NCI-H1092 treated with DMSO at 0.1 percent for 48 hours (cell line): Measurements from ENCODE around the gene RBM4B.
"Not testable (repeated sequence)": the region's sequence is repeated elsewhere in the genome, so short reads cannot be mapped to it uniquely, and the experiment has no call there.

ENCODE experiments used
- DNase-seq: peaks from one replicate; lab custom pipeline; 2025; lab: John Stamatoyannopoulos, UW

Gene RBM4B, protein sequence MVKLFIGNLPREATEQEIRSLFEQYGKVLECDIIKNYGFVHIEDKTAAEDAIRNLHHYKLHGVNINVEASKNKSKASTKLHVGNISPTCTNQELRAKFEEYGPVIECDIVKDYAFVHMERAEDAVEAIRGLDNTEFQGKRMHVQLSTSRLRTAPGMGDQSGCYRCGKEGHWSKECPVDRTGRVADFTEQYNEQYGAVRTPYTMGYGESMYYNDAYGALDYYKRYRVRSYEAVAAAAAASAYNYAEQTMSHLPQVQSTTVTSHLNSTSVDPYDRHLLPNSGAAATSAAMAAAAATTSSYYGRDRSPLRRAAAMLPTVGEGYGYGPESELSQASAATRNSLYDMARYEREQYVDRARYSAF

DNA sequence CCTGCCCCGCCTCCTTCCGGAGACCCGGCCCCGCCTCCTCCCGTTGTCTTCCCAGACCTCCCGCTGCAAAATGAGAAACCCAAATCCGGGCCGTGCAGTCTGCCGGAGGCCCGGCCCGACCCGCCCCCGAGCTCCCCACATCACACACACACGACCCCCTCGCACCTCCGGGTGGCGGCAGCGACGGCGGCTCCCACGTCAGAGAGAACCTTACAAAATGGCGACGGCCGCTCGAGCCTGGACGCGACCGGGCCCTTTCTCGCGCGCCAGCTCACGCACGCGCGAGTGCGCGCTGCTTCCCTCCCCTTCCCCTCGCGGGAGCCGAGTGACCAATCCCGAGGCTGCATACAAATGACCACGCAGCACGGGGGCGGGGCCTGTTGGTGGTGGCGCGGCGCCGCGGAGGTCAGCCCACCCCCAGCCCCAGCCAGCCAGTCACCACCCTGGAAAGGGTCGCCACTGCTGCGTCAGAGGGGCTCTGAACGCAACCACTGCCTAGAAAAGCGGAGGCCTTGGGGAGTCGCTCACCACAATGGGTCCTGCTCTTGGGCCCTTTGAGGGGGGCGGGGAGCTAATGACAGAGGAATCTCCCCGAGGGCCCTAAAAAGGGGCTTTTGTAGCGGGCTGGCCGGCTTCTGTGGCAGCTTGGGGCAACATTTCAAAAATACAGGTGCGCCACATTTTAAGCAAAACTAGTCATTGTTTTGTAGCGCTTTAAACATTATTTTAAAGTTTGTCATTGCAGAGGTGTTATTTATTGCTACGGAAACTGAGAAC lies at the start of gene RBM4B:
Gene RBM4B (minus strand): TSS at position 289 of the 777 bp plus-strand sequence. CDS start 808 bp downstream, outside the sequence.
- peak; percentile 98 for DNase-seq

DNA sequence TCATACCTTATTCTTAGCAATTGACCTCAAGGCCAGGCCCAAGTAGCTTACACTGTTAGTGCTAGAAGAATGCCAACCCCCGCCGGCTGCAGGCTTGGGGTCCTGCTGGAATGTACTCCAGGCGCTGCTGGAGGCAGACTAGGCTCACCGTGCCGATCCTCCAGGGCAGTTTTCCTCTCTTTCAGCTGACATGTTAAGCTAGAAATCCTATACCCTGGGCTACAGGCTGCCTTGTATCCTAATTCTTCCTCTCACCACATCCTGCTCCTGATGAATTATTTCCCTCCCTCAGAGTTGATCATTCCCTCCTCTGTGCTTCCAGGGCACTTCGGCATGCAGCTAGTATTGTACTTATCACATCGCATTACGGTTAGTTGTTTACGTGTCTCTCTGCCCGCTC lies 48.0 kb upstream of the RBM4B start:
- no peak for DNase-seq

DNA sequence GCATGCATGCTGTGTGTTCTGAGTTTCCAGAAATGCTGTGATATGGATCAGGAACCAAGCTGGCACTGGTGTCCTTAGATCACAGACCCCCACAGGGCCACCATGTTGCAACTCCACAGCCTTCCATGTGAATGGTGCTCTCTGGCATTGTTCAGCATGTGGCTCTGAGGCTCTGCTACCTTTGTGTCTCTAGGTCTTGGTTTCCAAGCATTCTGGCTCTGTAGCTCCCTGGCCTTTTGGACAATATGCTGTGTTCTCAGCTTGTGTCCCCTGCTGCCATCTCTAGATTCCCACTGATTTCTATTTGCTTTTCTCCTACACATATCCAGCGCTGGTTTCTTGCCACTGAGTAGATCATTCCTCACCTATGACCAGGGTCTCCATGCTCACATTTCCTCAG lies 47.4 kb upstream of the RBM4B start:
- no peak for DNase-seq

GRCh38 chr11:66724167-66724566 lies 46.5 kb upstream of the RBM4B start:
- not testable (repeated sequence) for DNase-seq

GRCh38 chr11:66723693-66724092 lies 46.0 kb upstream of the RBM4B start:
- DNase-seq = no peak

GRCh38 chr11:66722745-66723651 lies 45.3 kb upstream of the RBM4B start:
- DNase-seq = no peak

GRCh38 chr11:66721939-66722338 lies 44.3 kb upstream of the RBM4B start:
- no peak for DNase-seq

DNA sequence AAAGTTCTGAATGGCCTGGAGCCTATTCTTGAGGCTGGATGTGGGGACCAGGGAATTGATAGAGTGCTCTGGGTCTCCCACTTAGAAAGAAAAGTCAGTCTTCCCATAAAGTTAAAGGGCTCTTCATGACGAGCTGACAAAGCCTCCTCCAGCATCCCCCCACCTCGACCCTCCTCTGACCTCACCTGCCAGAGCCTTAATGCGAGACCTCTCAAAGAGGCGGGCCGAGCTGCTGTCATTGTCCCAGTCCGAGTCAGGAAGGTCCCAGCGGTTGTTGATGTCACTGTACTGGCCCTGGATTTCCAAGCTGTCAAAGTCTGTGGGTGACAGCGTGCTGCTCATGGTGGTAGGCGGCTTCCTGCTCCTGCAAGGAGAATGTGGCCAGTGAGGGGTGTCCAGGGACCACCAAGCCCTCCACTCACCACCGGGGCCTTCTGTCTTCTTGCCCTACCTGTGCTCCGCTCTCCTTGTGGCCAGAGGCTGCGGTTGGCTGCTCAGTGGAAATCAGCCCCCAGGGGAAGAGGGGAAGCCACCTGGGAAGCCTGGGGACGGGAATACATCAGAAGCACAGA lies 43.3 kb upstream of the RBM4B start:
- no peak for DNase-seq

DNA sequence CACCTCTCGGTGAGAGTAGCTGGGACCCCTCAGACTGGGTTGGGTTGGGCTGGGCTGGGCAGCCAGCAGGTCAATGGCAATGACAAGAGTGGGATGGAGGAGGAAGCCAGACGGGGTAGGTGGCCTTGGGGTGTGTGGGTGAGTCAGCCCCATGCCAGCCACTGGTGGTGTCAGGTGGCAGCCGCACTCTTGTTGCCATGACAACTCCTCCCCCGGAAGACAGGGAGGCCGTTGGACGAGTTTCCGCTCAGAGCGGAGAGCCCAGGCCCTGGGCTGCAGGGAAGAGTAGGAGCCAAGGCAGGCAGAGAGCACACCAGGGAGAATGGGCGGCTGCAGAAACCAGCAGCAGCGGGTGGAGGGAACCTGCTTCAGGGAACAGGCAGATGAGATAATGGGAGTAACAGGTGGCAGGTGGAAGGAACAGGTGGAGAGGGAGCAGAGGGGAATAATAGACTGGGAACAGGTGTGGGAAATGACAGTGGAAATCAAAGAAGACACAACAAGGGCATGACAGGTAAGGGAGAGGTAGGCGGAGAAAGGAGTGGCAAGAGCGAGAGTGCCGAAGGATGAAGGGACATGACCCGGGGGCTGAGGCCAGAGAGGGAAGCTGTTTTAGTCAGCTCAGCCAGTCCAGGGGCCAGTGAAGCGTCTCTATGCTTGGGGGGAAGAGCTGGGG lies 42.7 kb upstream of the RBM4B start:
- peak; percentile 64 for DNase-seq

DNA sequence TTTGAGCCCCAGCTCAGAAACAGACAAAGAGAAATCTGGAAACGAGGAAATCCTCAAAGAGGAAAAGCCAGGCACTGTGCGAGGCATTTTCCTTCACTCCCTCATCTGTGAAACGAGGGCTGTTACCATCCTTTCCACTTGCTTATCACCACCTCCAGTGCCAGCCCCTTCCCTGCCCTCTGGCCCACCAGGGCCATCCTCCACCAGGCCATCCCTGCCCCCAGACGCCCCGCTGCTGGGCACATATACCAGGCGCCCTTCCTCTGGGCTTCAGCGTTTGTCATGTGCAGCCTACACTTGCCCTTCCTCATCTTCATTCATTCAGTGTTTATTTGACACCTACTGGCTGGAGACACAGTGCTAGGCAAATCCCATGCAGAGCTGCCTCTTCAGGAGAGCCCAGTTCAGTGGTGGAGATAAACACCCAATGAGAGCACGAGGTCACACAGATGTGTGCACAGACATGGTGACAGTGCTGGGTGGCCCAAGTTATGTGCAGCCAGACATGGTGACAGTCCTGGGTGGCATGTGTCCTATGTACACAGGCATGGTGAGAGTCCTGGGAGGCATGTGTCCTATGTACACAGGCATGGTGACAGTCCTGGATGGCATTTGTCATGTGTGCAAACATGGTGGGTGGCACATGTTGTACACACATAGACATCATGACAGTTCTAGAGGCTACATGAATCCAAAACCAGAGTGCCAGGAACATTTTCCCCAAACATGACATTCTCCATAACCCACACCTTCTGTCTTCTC lies 41.6 kb upstream of the RBM4B start:
- DNase-seq = no peak

DNA sequence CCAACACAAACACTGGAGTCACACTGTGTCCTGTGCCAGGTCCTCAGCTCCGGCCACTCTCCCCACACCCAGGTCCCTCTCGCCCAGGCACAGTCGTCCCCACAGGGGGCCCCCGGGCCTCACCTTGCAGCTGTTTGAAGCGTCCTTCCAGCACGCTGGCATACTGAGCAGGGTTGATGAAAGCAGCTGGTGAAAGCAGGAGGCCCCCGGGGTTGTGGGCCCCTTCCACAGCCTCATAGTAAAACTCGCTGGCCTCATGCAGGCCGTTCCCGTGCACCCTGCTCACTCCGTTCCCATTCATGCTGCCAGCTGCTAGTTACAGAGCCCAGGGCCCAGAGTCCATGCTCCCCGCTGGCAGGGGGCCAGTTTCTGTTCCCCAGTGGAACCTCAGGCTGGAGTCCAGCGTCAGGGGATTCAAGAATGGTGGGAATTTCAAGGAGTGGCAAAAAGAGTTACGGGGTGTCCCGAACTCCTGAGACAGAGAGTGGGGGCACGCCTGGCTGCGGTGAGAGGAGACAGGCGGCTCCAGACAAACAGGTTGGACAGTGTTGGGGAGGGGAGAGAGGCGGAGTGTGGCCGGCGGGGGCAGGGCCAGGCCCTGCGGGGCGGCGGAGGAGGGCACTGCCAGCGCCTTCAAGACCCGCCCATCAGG lies 40.8 kb upstream of the RBM4B start:
- no peak for DNase-seq

DNA sequence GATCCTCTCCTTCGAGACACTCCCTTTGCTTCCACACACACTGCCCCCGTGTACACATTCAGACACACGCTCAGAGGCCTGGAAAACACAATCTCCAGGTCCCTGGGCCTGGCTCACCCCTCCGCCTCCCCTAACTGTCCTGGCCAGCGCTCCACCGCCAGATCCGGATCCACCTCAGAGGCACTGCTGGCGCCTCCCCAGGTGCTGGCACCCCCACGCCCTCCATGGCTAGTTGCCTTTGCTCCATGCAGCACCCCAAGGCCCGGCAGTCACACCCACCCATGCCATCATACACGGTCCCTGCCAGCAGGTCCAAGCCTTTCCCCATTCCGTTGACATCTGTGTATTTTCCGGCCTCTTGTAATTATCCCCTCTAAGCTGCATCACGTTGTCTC lies 40.2 kb upstream of the RBM4B start:
- DNase-seq = no peak

DNA sequence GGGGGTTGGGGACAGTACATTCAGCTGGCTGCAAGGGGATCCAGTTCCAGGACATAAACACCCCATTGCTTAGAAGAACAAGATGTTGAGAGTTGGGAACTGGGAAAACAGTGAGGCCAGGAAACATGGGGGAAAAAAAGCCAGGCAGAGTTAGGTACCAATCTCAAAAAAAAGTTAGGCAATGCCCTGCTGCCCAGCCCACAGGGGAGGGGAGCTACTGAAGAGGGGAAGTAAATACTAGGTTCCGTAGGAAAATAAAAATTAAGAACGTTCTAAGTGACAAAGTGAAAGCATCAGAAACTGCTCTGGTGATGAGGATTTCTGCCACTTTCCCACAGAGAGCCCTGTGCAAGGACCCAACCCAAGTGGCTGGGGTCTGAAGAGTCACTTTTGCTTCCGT lies 39.3 kb upstream of the RBM4B start:
- DNase-seq = no peak

DNA sequence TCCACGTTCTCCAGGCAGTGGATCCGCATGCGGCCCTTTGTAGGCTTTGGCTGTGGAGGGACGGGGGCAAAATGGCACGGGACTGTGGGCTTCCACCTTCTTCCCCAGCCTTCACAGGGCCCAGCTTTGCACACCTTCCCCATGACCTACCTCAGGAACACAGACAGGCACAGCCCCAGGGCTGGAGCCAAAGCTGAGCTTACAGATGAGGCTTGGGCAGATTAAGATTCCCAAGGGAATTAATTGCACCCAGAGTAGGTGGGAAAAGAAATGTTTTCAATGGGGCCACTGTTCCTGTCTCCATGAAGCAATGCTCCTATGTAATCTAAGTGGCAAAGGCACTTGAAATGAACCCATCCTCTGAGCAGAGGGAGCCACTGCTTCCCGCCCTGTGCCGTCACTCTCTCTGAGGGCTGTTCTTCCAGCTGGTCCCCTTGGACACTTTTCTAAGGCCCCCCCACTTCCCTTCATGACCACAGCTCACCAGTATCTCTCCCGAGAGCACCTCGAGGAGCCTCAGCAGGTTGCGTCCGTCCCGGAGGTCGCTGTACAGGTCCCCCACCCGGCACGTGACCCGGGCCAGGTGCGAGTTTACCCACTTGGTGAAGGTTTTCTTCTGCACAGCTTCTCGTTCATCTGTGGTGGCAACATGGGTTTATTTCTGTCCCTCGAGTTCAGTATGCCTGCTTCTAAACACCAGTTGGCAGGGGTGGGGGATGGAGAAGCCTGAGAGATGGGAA lies 37.8 kb upstream of the RBM4B start:
- DNase-seq = no peak

DNA sequence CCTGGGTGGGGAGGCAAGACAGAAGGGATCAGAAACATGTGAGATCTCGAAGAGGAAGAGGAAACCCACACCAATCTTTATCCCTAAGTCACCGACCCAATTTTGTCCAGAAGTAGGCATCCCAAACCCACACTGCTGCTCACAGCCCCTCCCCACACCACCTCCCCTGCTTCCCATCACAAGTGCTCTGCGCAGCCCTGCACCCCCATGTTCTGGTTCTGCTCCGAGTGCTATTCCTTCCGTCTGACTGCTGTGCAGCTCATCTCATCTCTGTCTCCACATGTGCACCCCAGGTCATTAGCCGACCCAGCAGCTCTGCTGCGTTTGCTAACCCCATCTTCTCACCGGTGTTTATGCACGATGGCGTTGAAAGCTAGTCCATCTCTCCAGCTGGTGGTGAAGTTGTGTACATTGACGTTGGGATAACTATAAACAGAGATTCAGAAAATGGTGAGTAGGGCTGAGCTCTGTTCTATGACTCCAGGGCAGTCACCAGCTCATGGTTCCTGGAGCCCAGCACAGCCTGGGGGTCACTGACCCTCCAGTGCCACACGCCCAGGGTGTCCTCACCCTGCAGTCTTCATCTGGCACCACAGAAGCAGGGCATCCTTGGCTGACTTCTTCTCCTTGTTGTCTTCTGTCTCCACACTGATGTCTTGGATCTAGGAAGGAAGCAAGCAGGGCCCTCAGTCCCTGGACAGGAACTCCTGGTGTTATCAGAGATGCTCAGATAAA lies 36.2 kb upstream of the RBM4B start:
- no peak for DNase-seq

DNA sequence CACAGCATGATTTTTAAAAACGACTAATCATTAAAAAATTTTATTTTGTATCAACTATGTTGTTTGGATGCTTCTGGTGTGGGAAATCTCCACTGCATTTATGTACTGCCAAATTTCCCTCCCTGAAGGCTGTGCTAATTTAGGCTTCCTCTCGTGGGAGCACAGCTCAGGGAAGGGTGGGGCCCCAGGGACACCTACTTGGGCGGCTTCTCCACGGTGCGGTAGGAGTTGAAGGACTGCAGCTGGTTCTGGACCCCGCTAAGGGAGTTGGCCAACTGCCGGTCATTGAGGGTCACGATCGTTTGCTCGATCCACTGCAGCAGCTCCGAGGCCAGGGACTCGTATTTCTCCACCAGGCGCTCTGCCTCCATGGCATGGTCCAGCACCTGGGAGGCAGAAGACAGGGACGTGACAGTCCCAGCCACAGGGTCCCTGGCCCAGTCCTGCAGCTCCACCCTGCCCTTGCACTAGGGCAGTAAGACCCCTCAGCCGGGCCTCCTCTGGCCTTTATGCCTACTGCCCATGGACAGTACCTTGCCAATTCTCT lies 32.8 kb upstream of the RBM4B start:
- no peak for DNase-seq

DNA sequence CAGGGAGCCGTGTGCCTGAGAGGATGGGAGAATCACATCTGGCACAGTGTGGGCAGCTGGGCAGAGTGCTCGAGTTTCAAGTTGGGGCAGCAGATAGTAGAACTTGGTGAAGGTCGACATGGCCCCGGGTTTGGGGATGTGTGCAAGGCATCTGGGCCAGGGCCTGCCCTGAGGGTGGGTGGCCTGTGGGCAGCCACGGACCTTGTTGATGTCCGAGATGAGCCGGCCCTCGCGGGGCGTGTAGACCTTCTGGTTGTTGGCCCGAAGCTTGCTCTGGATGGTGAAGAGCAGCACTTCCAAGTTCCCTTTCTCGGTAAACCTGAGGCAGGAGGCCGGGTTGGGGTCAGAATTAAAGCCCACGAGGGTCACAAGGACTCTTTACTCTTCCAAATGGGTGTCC lies 31.0 kb upstream of the RBM4B start:
- DNase-seq = no peak

DNA sequence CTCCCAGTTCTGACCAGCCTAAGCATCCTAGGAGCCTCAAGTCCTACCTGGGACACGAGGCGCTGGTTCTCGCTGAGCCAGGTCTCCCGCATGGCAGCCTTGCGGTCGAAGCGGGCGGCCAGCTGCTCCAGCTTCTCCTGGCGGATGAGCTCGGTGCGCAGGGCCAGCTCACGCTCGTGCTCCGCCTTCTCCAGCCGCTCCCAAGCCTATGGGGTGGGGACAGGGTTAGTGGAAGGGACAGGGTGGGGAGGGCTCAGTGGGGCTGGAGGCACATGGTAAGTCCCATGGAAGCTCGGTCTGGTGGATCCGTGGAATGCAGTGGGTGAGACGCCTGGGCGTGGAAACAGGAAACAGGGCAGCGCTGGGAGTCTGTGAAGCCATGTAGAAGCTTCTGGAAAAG lies 30.4 kb upstream of the RBM4B start:
- DNase-seq = no peak
